Measurements from ENCODE around the gene SPATS2.
"Not testable (repeated sequence)": the region's sequence is repeated elsewhere in the genome, so short reads cannot be mapped to it uniquely, and the experiment has no call there.

The SPATS2 gene

GRCh38 chr12:49503674-49504180, 136.5 kb downstream of the SPATS2 start:
- ChIA-PET CTCF (interaction anchor here (0.6 to 19.4 kb wide), 4 partner anchors 9 to 142 kb away, joined by 3 to 517 read pairs (median 4); partner anchors contain the start of gene SPATS2), POLR2A (interaction anchor here (0.9 kb wide), 1 partner anchor 145 kb away, joined by 4 read pairs; no protein-coding TSS in a partner anchor)
- Histone ChIP-seq H3K36me3 (ENCODE audit: control insufficient read depth in 2 of 2, insufficient read depth in 1 of 2, low read length in 2 of 2) (peaks cover 17 to 38% of the 10 kb centered on the region in 2 experiments), H3K4me3 (ENCODE audit: low read depth, low read length) (no peak overlapping the region), H3K4me1 (ENCODE audit: control insufficient read depth, insufficient read depth, low read length) (no peaks in the 10 kb centered on the region; the same call in 1 of the 2 replicates), H3K27ac (ENCODE audit: extremely low read depth, low read depth, low read length) (0 out of 2 replicates have a peak overlapping the region, but pooled peaks have one; percentile 16), H3K9me3 (ENCODE audit: control insufficient read depth, insufficient read depth, low read depth, low read length) (no peaks in the 10 kb centered on the region; the same call in 1 of the 2 replicates)
- TF ChIP-seq ZNF10 (tag by site-specific recombination; IDR thresholded peaks at IDR 0.05) (no peak), PRDM6 (tag by site-specific recombination; IDR thresholded peaks at IDR 0.05) (peak; percentile 62), OSR2 (tag by site-specific recombination; IDR thresholded peaks at IDR 0.05) (peak; percentile 50; the same call in 1 of the 2 replicates)

DNA sequence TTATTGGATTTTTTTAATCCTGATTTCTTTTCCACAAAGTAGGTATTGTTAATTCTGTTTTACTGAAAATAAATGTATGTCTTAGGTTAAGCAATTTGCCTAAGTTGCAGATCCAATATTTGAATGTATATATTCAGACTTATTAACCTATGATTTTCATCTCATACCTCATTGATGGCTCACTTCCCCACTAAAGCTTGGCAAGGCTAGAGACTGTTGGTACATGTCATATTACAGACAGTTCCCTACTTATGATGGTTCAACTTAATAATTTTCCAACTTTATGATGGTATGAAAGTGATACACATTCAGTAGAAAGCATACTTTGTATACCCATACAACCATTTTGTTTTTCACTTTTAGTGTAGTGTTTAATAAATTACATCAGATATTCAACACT, 138.4 kb downstream of the SPATS2 start:
- TF ChIP-seq SCRT1 (tag by site-specific recombination; IDR thresholded peaks at IDR 0.05; ENCODE audit: borderline replicate concordance), result no peak
- TF ChIP-seq OVOL3 (tag by site-specific recombination; IDR thresholded peaks at IDR 0.05), result no peak
- TF ChIP-seq, protein P1, sequence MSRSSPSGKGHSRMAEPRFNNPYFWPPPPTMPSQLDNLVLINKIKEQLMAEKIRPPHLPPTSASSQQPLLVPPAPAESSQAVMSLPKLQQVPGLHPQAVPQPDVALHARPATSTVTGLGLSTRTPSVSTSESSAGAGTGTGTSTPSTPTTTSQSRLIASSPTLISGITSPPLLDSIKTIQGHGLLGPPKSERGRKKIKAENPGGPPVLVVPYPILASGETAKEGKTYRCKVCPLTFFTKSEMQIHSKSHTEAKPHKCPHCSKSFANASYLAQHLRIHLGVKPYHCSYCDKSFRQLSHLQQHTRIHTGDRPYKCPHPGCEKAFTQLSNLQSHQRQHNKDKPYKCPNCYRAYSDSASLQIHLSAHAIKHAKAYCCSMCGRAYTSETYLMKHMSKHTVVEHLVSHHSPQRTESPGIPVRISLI (tag by site-specific recombination; IDR thresholded peaks at IDR 0.05), result no peak
- no peak for TF ChIP-seq KLF1 (tag by site-specific recombination; IDR thresholded peaks at IDR 0.05)
- no peak overlapping the region for H3K4me3 ChIP-seq (ENCODE audit: low read depth, low read length)
- no peaks in the 10 kb centered on the region; the same call in 1 of the 2 replicates for H3K4me1 ChIP-seq (ENCODE audit: control insufficient read depth, insufficient read depth, low read length)
- POLR2A ChIA-PET, result no interaction called here
- CTCF ChIA-PET, result interaction anchor here (0.5 to 19.4 kb wide), 6 partner anchors 8 to 460 kb away, joined by 3 to 517 read pairs (median 3); partner anchors contain the start of gene SPATS2
- no peak overlapping the region for H3K27ac ChIP-seq (ENCODE audit: extremely low read depth, low read depth, low read length)
- H3K36me3 ChIP-seq (ENCODE audit: control insufficient read depth in 2 of 2, insufficient read depth in 1 of 2, low read length in 2 of 2), result peaks cover 14 to 26% of the 10 kb centered on the region in 2 experiments
- H3K9me3 ChIP-seq (ENCODE audit: control insufficient read depth, insufficient read depth, low read depth, low read length), result no peaks in the 10 kb centered on the region

DNA sequence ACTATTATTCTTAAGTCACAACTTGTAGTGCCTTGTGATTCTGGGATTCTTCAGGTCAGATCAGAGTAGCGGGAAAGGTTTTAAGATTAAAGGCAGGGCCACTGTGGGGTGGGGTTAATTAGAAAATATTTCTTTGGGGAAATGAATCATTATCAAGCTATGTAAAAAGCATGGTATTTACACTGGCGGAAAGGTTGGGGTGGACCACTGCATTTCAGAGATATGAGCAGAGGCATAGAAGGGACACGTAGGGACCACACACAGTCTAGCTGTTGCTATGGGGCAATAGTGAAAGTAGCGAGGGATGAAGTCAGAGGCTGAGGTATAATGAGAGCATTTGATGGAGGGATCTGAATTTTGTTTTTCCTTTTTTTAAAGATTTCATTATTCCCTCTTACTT, 139.9 kb downstream of the SPATS2 start:
- H3K4me3 ChIP-seq (ENCODE audit: low read depth, low read length), result no peak overlapping the region
- ChIA-PET CTCF (interaction anchor here (0.6 to 19.4 kb wide), 3 partner anchors 23 to 145 kb away, joined by 3 to 517 read pairs (median 3); partner anchors contain the start of gene SPATS2), POLR2A (no interaction called here)
- TF ChIP-seq ZFP37 (tag by site-specific recombination; IDR thresholded peaks at IDR 0.05), result no peak
- TF ChIP-seq PRDM1 (tag by site-specific recombination; IDR thresholded peaks at IDR 0.05), result peak; percentile 44; the same call in 1 of the 2 replicates
- peaks cover 11 to 16% of the 10 kb centered on the region in 2 experiments for H3K36me3 ChIP-seq (ENCODE audit: control insufficient read depth in 2 of 2, insufficient read depth in 1 of 2, low read length in 2 of 2)
- no peaks in the 10 kb centered on the region; the same call in none of the 2 replicates for H3K4me1 ChIP-seq (ENCODE audit: control insufficient read depth, insufficient read depth, low read length)
- no peak overlapping the region for H3K27ac ChIP-seq (ENCODE audit: extremely low read depth, low read depth, low read length)
- no peaks in the 10 kb centered on the region for H3K9me3 ChIP-seq (ENCODE audit: control insufficient read depth, insufficient read depth, low read depth, low read length)

DNA sequence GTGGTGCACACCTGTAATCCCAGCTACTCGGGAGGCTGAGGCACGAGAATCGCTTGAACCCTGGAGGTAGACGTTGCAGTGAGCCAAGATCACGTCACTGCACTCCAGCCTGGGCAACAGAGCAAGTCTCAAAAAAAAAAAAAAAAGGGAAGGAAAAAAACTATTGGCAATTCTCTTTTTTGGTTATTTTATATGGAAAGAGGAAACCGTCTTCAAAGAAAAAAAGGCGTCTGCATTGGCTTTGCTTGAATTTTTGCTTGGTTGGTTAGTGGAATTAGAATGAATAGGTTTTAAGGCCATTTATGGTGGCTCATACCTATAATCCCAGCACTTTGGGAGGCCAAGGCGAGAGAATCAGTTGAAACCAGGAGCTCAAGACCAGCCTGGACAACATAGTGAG, 142.4 kb downstream of the SPATS2 start:
- H3K4me1 ChIP-seq (ENCODE audit: control insufficient read depth, insufficient read depth, low read length); H3K9me3 ChIP-seq (ENCODE audit: control insufficient read depth, insufficient read depth, low read depth, low read length); H3K27ac ChIP-seq (ENCODE audit: extremely low read depth, low read depth, low read length); H3K4me3 ChIP-seq (ENCODE audit: low read depth, low read length); H3K36me3 ChIP-seq (ENCODE audit: control insufficient read depth in 2 of 2, insufficient read depth in 1 of 2, low read length in 2 of 2): not testable (repeated sequence)
- CTCF ChIA-PET, result interaction anchor here (0.7 to 19.4 kb wide), 8 partner anchors 22 to 223 kb away, joined by 3 to 517 read pairs (median 4); partner anchors contain the start of gene SPATS2
- POLR2A ChIA-PET, result interaction anchor here (0.6 to 1.0 kb wide), 3 partner anchors 162 to 232 kb away, joined by 3 to 7 read pairs (median 6); partner anchors contain the start of gene TMBIM6

- CTCF ChIA-PET, result interaction anchor here (0.5 to 19.4 kb wide), 10 partner anchors 14 to 222 kb away, joined by 3 to 517 read pairs (median 16); partner anchors contain the start of genes DNAJC22 and SPATS2
- H3K4me3 ChIP-seq (ENCODE audit: low read depth, low read length), result no peak overlapping the region
- H3K36me3 ChIP-seq (ENCODE audit: control insufficient read depth in 2 of 2, insufficient read depth in 1 of 2, low read length in 2 of 2), result peaks cover under 1 to 4% of the 10 kb centered on the region in 2 experiments
- no peaks in the 10 kb centered on the region for H3K9me3 ChIP-seq (ENCODE audit: control insufficient read depth, insufficient read depth, low read depth, low read length)
- no peak overlapping the region for H3K27ac ChIP-seq (ENCODE audit: extremely low read depth, low read depth, low read length)
- TF ChIP-seq ZNF510 (tag by site-specific recombination; IDR thresholded peaks at IDR 0.05; ENCODE audit: insufficient replicate concordance) (no peak), ZFP41 (tag by site-specific recombination; IDR thresholded peaks at IDR 0.05; ENCODE audit: borderline replicate concordance) (no peak), PRDM1 (tag by site-specific recombination; IDR thresholded peaks at IDR 0.05) (peak; percentile 22; the same call in 1 of the 2 replicates), KLF8 (tag by site-specific recombination; IDR thresholded peaks at IDR 0.05) (no peak), ZNF18 (tag by site-specific recombination; IDR thresholded peaks at IDR 0.05) (no peak)
- TF ChIP-seq, protein P2, sequence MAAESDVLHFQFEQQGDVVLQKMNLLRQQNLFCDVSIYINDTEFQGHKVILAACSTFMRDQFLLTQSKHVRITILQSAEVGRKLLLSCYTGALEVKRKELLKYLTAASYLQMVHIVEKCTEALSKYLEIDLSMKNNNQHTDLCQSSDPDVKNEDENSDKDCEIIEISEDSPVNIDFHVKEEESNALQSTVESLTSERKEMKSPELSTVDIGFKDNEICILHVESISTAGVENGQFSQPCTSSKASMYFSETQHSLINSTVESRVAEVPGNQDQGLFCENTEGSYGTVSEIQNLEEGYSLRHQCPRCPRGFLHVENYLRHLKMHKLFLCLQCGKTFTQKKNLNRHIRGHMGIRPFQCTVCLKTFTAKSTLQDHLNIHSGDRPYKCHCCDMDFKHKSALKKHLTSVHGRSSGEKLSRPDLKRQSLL (tag by site-specific recombination; IDR thresholded peaks at IDR 0.05), result peak; percentile 23; the same call in 1 of the 2 replicates
- no peaks in the 10 kb centered on the region; the same call in 1 of the 2 replicates for H3K4me1 ChIP-seq (ENCODE audit: control insufficient read depth, insufficient read depth, low read length)
- POLR2A ChIA-PET, result interaction anchor here (0.6 to 2.6 kb wide), 3 partner anchors 144 to 188 kb away, joined by 3 to 14 read pairs (median 3); partner anchors contain the start of genes SPATS2 and TROAP
These were observed 144.1 kb downstream of the SPATS2 start for GRCh38 chr12:49511410-49511809.
